ENCODE results near the gene CNTNAP1.
"Not testable (repeated sequence)": the region's sequence is repeated elsewhere in the genome, so short reads cannot be mapped to it uniquely, and the experiment has no call there.

CNTNAP1 gene

DNA sequence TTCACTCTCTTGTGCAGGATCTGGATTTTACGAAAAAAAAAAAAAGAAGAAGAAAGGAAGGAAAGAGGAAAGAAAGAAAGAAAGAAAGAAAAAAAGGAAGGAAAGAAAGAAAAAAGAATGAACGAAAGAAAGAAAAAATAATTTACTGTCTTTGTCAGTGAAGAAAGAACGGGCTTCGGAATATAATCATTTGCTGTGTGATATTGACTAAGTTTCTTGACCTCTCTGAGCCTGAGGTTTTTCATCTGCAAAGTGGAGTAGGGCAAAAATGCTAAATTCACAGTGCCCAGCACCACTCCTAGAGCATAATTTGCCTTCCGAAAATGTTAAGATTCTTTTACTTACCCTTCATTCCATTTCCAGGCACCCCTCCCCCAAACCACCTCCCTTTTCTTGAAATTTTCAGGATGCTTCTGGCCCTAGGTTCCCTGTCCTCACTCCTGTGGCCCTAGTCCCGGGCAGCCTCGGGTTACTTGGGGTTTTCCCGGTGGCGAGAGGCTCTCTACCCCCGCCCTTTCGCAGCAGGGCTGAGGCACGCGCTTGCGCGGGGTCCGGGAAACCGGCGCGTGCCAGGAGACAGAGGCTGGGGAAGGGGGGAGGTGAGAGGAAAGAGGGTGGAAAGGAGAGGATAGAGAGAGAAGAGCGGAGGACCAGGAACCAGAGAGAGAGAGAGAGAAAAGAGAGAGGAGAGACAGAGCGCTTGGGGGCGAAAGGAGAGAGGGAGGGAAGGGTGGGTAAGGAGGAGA is at the start of gene CNTNAP1:
Gene CNTNAP1 (plus strand): TSS at position 556 of the 746 bp plus-strand sequence. CDS start 299 bp downstream, outside the sequence.
- peak; percentile 62 to 90 for DNase-seq

DNA sequence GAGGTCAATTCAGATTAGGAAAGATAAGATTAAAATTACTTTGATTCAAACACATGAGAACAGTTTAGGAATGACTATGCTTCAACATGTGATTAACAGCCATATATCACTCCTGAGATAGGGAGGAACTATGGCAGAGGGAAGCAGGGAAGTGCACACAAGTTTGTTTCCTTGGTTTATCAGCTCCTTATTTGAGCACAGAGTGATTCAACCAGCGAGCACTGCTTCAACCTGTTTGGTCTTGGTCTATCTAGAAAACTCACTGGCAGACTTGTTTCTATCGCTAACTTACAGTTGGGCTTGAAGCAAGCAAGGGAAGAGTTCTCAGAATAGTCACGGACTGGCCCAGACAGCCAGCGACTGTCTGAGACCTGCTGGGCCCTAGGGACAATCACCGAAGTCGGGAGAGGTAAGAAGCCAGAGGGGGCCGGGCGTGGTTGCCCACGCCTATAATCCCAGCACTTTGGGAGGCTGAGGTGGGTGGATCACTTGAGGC is 49.3 kb upstream of the CNTNAP1 start:
- no peak for DNase-seq

DNA sequence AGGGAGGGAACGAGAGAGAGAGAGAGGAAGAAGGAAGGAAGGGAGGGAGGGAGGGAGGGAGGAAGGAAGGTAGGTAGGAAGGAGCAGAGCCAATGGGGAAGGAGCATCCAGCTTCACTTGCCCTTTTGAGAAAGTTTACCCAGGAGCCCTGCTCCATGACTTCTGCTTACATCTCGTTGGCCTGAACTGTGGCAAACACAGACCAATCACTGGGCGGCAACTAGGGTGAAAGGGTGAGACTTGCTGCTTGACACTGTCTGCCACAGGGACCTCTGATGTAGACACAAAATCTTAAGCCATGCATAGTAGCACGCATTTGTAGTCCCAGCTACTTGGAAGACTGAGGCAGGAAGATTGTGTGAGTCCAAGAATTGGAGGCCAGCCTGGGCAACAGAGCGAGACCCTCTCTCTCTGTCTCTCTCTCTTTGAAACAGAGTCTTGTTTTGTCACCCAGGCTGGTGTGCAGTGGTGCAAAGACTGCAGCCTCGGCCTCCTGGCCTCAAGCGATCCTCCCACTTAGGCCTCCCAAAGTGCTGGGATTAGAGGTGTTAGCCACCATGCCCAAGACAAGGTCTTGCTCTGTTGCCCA is 42.7 kb upstream of the CNTNAP1 start:
- DNase-seq, result no peak

DNA sequence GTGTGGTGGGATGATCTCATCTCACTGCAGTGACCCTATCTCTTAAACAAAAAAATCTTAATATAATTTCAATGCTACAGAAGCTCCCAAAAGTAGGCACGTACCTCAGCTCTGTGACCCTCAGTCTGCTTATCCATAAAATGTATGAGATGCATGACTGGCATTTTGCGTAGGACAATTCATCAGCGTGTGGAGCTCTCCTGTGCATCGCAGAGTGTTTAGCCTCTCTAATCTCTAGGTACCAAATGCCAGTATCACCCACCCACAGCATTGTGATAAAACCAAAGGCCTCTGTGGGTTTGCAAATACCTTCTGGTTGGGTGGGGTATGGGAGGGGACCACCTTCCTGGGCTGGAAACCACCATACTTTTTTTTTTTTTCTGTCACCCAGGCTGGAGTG is 42.2 kb upstream of the CNTNAP1 start:
- no peak for DNase-seq

DNA sequence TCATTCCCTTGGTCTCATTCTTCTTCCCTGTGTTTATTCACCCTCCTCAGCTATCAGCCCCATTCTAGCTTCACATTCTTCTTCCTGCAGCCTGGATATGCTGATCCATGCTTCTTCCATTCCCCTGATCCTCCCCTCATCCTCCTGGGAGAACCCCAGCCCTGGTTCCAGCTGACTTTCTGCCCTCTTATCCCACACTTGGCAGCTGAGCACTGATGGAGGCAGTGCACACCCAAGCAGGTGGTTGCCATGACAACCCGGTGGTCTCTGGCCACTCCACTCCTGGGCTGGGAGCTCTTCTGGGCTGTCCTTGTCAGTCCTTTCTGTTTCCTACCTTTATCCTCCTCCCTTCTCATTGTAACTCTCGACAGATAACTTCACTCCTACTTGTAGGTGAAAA is 40.0 kb upstream of the CNTNAP1 start:
- DNase-seq, result no peak

DNA sequence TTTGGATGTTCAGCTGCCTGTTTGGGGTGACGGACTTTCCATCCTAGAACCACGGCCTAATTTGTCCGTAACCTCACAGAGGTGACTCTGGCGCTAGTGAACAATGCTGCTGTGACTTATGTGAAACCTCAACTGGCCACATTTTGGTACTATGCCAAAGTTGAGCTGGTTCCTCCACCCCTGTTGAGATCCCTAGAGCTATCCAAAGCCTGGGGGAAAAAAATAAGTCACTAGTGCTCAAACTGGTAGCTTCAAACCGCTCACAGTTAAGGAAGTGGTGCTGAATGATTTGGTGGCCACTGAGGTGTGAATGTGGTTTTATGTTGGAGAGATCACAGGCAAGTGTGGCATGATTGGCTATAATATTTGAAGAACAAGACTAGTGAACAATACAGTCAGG is 34.6 kb upstream of the CNTNAP1 start:
- DNase-seq, result no peak

DNA sequence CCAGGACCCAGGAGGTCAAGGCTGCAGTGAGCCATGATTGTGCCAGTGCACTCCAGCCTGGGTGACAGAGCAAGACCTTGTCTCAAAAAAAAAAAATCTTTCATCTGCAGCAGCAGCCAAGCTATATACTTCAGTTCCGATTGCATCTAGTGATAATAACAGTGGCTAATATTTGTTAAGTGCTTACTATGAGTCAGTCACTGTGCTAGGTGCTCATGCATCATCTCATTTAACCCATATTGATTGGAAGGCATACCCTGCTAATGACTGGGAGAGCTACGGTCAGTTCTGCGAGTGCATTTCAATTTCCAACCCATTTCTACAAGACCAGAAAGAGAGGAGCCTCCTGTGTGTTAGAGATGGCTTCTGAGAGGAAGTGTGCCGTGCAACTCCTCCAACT is 30.9 kb upstream of the CNTNAP1 start:
- no peak for DNase-seq

DNA sequence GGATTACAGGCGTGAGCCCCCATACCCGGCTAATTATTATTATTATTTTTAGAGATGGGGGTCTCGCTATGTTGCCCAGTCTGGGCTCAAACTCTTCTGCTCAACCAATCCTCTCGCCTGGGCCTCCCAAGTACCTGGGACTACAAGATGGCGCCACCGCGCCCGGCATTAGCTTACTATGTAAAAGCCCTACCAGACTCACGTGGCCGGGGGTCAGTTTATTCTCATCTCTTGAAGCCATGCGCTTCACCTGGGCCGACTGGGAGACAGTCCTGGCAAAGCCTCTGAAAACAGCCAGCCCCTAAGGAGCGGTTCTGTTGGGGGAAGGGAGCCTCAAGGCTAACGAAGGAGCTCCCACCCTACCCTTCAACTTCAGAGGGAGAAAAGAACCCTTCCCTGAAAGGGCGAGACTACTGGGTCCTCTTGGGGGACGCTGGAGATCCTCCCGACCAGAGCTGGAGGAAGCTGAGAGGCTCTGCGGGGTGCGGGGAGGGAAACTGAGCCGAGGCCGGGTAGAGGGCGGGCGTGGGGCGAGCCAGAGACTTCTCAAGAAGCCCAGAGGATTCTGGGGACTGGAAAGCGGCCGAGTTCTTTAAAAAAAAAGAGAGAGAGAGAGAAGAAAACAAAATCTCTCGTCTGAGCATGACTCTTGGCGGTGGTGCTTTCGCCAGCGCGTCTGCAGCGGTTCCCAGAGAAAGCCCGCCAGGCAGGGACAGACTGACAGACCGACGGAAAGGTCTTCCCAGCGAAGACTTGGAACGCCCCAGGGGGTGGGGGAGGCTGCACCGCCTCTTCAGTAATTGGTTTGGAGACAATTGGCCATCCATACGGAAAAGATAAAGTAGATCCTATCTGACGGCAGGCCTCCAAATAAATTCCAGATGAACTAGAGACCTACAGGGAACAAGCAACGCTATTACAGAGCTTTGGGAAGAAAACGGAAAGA is 28.9 kb upstream of the CNTNAP1 start:
- DNase-seq, result no peak

DNA sequence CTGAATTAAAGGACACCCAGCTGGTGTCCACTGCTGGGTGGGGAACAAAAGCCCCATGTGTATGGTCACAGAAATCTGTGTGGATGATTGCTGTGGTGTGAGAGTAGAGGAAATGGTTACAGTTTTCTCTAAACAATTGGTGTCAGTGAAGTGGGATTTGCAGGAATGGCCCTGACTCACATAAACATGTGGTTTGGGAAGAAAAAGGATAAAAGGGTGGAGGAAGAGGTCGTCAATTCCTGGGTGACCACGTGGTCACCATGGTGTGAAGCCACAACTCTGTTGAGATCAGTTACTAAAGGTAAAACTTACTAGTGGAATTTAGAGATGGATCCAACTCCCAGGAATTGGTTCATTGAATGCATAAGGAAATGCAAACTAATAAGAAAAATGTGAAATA is 26.8 kb upstream of the CNTNAP1 start:
- DNase-seq, result no peak

DNA sequence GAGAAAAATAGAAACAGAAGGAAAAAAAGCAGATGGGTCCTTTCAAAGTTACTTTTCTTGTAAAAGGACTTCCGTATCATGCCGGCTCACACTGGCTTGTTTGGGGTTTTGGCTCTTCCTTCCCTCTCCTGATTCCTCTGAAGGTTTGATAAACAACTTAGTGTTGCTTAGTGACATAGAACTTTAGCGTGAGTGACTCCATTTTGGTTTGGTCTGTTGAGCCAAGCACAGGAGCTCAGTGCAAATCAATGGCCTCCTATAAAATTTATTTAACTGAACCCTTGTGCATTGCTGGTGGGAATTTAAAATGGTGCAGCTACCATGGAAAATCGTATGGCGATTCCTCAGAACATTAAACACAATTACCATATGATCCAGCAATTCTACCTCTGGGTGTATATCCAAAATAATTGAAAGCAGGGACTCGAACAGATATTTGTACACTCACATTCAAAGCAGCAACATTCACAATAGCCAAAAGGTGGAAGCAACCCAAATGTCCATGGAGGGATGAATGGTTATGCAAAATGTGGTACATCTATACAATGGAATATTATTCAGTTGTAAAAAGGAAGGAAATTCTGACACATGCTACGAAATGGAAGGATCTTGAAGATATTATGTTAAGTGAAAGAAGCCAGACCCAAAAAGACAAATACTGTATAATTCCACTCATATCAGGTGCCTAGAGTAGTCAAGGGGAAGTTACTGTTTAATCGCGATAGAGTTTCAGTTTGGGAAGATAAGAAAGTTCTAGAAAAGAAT is 24.3 kb upstream of the CNTNAP1 start:
- no peak for DNase-seq

DNA sequence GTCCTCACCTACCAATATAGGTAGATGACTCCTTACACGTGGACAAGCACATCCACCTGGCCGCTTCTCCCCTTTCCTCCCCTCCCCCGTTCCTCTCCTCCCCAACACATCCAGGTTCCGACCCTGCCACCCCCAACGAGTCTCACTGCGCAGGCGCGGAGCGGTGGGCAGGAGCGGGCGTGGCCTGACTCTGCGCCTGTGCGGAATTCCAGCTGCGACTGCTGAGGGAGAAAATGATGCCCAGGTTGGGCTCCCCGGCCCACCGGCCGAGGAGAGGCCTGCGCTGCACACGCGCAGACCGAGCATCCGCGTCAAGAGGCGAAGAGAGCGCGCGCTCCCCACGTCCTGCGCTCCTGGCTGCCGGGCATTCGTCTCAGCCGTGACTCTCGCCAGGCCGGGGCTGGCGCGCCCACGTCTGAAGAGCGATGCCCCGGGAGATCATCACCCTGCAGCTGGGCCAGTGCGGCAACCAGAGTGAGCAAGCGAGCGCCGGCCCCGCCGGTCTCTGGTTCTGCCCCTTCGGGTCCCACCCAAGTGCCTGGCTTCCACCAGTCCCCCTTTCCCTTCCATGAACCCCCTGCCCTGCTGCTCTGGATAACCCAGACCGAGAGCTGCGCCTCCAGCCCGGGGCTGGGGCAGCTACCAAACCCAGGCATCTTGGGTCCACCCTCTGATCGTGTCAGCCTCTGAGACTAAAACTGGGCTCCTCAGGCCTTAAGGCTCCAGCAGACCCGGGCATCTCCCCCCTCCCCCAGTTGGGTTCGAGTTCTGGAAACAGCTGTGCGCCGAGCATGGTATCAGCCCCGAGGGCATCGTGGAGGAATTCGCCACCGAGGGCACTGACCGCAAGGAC is 23.0 kb upstream of the CNTNAP1 start, which contains the start of gene TUBG2:
Gene TUBG2 (plus strand): TSS at position 206 of the 853 bp plus-strand sequence. CDS start 220 bp downstream, at position 426.
- DNase-seq, result peak; percentile 92 to 98

DNA sequence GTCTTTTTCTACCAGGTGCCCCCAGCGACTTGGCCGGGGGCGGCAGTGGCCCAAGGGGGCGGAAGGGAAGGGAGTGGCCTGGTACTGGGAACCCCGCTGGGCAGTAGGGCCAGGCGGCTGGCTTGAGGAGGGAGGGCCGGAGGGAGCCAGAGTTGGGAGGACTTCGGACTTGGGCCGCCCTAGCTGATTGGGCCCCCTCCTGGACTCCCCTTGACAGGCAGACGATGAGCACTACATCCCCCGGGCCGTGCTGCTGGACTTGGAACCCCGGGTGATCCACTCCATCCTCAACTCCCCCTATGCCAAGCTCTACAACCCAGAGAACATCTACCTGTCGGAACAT is 22.4 kb upstream of the CNTNAP1 start:
- DNase-seq, result not testable (repeated sequence)

DNA sequence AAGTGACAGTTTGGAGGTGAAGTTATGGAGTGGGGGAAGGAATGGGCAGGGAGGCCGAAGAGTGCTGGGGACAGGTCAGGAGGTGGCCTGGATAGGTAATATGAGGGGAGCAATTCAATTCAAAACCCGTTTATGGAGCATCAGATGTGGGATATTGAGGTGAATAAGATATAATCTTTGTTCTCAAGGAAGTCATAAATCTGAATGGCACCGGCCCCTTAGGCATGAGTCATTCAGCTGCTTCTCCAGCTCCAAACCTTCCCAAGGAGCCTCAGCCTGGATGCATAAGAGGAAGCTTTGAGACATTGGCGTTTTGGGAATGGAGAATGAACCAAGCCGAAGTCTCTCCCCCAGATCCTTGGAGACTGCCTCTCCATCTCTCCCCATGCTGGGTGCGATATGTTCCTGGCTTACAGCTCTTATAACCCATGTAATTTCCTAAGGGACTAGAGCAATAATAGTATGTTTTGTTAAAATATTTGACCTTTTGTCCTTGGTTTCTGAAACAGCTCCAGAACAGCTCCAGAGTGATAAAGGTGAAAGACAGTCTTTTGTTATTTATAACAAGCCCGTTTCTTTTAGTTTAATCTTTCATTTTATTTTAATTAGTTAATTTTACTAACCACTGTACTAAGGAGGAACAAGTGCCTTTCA is 21.5 kb upstream of the CNTNAP1 start:
- DNase-seq, result no peak

DNA sequence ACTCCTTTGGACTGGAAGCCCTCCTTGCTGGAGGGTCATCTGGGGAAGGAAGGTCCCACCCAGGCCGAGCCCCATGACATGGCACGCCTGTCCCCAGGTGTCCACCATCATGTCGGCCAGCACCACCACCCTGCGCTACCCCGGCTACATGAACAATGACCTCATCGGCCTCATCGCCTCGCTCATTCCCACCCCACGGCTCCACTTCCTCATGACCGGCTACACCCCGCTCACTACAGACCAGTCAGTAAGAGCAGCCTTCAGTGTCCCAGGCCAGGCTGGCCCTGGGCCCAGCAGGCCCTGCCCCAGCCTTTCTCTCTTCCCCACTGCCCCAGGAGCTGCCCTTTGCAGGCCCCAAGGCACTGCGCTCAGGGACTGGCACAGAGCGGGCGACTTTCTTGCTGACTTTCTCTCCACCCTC is 16.7 kb upstream of the CNTNAP1 start:
- no peak for DNase-seq

DNA sequence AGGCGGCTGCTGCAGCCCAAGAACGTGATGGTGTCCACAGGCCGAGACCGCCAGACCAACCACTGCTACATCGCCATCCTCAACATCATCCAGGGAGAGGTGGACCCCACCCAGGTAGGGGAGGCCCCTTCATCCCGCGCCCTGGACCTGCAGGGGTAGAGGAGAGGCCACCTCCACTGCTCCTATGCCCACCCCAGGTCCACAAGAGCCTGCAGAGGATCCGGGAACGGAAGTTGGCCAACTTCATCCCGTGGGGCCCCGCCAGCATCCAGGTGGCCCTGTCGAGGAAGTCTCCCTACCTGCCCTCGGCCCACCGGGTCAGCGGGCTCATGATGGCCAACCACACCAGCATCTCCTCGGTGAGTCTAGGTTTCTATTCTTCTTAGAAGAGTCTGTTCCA is 16.2 kb upstream of the CNTNAP1 start:
- DNase-seq, result not testable (repeated sequence)

DNA sequence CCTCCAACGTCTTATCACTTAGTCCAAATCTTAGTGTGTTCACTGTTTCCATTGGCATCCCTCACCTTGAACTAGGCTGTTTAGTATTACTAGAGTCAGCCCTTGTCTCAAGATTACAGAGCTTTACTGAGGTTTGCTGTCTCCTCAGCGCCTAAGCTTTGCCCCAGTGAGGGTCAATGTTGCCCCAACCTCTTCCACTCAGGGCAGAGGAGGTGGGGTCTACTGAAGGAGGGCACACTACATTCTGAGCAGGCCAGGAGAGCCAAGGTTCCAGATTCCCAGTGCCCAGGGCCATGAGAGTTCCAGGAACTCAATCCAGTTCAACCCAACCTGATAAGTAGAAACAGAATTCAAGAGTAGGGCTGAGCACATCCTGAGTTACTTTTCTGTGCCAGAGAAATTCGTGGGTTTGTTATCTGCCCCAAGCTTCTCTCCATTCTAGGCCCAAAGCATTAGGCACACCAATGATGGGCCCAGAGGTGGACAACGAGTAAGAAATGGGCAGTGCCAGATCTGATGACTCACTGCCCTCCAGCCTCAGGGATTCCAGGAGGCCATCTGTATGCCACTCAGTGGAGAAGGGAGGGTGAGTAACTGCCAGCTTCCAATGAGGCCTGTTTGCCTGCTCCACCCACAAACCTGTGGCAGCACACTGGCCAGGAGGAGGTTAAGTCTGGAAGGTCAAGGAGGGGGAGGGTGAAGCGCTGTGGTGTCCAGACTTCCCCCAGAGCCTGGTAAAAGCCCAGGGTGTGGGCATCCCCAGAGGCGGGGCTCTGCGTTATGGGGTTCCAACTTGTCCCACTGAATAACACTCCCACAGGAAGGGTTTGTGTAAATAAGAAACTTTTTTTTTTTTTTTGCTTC is 15.0 kb upstream of the CNTNAP1 start:
- no peak for DNase-seq

DNA sequence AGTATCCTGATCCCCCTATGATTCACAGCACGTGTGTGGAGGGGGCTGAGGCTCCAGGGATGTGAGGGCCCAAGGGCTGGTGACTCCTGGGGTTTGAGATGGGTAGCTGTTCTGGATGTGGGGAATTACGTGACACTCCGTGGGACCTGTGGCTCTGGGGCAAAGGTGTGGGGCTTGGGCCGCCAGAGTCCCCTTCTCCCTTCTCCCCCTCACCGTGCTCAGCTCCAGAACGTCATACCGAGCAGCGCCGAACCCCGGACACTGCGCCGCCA is 12.7 kb upstream of the CNTNAP1 start:
- DNase-seq, result no peak

DNA sequence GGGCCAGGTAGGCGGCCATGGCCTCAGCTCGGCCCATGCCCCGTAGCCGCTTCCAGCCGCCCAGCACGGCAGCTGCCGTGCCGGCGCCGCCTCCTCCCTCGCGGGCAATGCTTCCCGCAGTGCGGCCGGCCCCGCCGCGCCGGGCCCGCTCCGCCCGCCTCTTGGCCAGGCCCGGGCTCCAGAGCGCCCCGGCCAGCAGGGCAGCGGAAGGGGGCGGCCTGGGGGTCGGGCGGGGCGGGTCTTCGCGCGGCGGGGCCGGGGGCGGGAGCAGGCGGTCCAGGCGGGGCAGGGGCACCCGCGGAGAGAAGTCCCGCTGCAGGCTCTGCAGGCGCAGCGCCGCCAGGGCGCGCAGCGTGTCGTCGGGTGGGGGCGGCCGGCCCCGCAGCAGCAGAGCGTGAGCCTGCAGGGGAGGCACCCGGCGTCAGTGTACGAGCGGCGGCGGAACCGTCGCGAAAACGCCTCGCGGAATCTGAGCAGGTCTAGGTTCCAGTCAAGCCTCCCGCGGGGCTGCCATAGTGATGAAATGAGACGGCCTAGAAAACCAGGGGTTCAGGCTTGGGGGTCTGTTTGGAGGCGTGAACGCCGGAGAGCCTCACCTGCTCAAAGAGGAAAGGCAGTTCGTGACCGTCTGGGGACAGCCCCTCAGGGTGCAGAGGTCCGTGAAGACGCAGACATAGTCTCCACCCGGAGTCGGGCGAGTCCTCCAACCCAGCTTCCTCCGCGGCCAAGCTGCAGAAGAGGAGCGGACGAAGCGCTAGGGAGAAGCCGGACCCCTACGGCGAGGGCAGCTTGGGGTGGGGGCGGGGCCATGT is 12.1 kb upstream of the CNTNAP1 start:
- DNase-seq, result no peak
